Measurements from ENCODE around the gene KIF26B. TPM values are rescaled to one million over a fixed set of nuclear protein-coding genes. Genes with fewer than 3 reads are reported as not detected.

KIF26B gene
- total and polyA plus RNA-seq, 10 of the 15 experiments (the other 5 are each of a cell fraction or from before 2014, with no cell fraction given) = 0.35 to 11.6 (median 2.2) TPM

DNA sequence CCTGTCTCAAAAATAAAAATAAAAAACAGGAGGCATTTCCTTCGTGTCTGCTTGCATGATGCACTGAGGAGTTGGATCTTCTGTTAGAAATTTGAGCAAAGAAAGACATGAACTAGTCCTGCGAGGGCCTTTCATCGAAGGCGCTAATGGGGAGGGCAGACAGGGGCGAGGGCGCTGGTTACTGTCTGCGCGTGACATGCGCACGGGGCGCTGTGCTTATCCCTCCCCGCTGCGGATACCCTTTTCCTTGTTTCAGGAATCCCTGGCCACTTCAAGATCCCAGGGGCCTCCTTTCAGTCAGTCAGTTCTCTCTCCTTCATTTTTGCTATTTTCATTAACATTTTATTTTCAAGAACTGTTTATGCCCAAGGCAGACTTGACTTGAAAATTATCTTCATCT is 545.8 kb downstream of the KIF26B start:
- ChIA-PET SMC1A (ENCODE audit: uncharacterized antibody, unreplicated experiment) (no interaction called here), POLR2A (no interaction called here), CTCF (no interaction called here), RAD21 (ENCODE audit: unreplicated experiment) (interaction anchor here (1.1 kb wide), 1 partner anchor 55 kb away, joined by 3 read pairs; no protein-coding TSS in a partner anchor)
- BruUV-seq (replicated peaks) = no TSS peak
- H3K4me2 ChIP-seq (ENCODE audit: control insufficient read depth, insufficient read depth) = no peak overlapping the region
- no peak overlapping the region for H3K4me3 ChIP-seq
- no peak overlapping the region for H2AFZ ChIP-seq (ENCODE audit: control insufficient read depth, low read depth, low read length)
- H3K9me3 ChIP-seq (replicated peaks; ENCODE audit: control insufficient read depth, insufficient read depth, low read length) = no peaks in the 10 kb centered on the region
- no peak for DNase-seq (ENCODE audit: low read depth, low spot score)
- ATAC-seq = no peak
- H3K79me2 ChIP-seq (ENCODE audit: control insufficient read depth, insufficient read depth, low read length) = no peaks in the 10 kb centered on the region
- no peaks in the 10 kb centered on the region for H4K20me1 ChIP-seq (ENCODE audit: control insufficient read depth, insufficient read depth)
- WGBS (ENCODE audit: insufficient coverage, insufficient replicate concordance, low lambda C conversion rate, missing lambda C conversion rate) = 91% methylated on average over 13 of the region's 13 CpGs
- no peaks in the 10 kb centered on the region for H3K4me1 ChIP-seq (ENCODE audit: control insufficient read depth, insufficient read depth, low read length)
- intact Hi-C loops (cut with micrococcal nuclease; ENCODE audit: unreplicated experiment) (loop anchor here (10.0 kb wide), 1 partner anchor 304 kb away; no protein-coding TSS in a partner anchor), in situ Hi-C loops (cut with MboI) (no loop called here)
- H3K27ac ChIP-seq (ENCODE audit: control insufficient read depth, insufficient read depth) = no peak overlapping the region
- H3K27me3 ChIP-seq (replicated peaks in 1 of 2; ENCODE audit: control insufficient read depth in 2 of 2, insufficient read depth in 2 of 2, low read length in 1 of 2) = no peaks in the 10 kb centered on the region
- no peak overlapping the region for H3K9ac ChIP-seq (ENCODE audit: control insufficient read depth, insufficient read depth, low read length)
- peaks cover 0 to 2% of the 10 kb centered on the region in 2 experiments; a peak in 3 of 4 replicates for H3K36me3 ChIP-seq (ENCODE audit: control insufficient read depth in 2 of 2, insufficient read depth in 2 of 2, low read length in 1 of 2)
- no peak for FAIRE-seq
- TF ChIP-seq TCF7 (IDR thresholded peaks at IDR 0.05; ENCODE audit: borderline replicate concordance) = no peak
- no peak for TF ChIP-seq CHD4 (IDR thresholded peaks at IDR 0.05)
- TF ChIP-seq, protein P1, sequence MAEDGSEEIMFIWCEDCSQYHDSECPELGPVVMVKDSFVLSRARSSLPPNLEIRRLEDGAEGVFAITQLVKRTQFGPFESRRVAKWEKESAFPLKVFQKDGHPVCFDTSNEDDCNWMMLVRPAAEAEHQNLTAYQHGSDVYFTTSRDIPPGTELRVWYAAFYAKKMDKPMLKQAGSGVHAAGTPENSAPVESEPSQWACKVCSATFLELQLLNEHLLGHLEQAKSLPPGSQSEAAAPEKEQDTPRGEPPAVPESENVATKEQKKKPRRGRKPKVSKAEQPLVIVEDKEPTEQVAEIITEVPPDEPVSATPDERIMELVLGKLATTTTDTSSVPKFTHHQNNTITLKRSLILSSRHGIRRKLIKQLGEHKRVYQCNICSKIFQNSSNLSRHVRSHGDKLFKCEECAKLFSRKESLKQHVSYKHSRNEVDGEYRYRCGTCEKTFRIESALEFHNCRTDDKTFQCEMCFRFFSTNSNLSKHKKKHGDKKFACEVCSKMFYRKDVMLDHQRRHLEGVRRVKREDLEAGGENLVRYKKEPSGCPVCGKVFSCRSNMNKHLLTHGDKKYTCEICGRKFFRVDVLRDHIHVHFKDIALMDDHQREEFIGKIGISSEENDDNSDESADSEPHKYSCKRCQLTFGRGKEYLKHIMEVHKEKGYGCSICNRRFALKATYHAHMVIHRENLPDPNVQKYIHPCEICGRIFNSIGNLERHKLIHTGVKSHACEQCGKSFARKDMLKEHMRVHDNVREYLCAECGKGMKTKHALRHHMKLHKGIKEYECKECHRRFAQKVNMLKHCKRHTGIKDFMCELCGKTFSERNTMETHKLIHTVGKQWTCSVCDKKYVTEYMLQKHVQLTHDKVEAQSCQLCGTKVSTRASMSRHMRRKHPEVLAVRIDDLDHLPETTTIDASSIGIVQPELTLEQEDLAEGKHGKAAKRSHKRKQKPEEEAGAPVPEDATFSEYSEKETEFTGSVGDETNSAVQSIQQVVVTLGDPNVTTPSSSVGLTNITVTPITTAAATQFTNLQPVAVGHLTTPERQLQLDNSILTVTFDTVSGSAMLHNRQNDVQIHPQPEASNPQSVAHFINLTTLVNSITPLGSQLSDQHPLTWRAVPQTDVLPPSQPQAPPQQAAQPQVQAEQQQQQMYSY (CRISPR knock-in tag; IDR thresholded peaks at IDR 0.05) = no peak
- no peak for TF ChIP-seq MXI1 (IDR thresholded peaks at IDR 0.05; ENCODE audit: low read depth, low read length)
- TF ChIP-seq, protein P2, sequence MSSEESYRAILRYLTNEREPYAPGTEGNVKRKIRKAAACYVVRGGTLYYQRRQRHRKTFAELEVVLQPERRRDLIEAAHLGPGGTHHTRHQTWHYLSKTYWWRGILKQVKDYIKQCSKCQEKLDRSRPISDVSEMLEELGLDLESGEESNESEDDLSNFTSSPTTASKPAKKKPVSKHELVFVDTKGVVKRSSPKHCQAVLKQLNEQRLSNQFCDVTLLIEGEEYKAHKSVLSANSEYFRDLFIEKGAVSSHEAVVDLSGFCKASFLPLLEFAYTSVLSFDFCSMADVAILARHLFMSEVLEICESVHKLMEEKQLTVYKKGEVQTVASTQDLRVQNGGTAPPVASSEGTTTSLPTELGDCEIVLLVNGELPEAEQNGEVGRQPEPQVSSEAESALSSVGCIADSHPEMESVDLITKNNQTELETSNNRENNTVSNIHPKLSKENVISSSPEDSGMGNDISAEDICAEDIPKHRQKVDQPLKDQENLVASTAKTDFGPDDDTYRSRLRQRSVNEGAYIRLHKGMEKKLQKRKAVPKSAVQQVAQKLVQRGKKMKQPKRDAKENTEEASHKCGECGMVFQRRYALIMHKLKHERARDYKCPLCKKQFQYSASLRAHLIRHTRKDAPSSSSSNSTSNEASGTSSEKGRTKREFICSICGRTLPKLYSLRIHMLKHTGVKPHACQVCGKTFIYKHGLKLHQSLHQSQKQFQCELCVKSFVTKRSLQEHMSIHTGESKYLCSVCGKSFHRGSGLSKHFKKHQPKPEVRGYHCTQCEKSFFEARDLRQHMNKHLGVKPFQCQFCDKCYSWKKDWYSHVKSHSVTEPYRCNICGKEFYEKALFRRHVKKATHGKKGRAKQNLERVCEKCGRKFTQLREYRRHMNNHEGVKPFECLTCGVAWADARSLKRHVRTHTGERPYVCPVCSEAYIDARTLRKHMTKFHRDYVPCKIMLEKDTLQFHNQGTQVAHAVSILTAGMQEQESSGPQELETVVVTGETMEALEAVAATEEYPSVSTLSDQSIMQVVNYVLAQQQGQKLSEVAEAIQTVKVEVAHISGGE (CRISPR knock-in tag; IDR thresholded peaks at IDR 0.05) = no peak
- no peak for TF ChIP-seq KLF5 (IDR thresholded peaks at IDR 0.05; ENCODE audit: partially characterized antibody)
- TF ChIP-seq NFXL1 (IDR thresholded peaks at IDR 0.05; ENCODE audit: borderline replicate concordance) = no peak
- no peak for TF ChIP-seq IKZF2 (IDR thresholded peaks at IDR 0.05)
- no peak for TF ChIP-seq MEF2B (IDR thresholded peaks at IDR 0.05; ENCODE audit: partially characterized antibody, poor library complexity, severe bottlenecking)
- TF ChIP-seq CREB1 (IDR thresholded peaks at IDR 0.05; ENCODE audit: low read depth) = no peak
- TF ChIP-seq ESRRA (IDR thresholded peaks at IDR 0.05; ENCODE audit: low read length) = no peak
- TF ChIP-seq, protein P3, sequence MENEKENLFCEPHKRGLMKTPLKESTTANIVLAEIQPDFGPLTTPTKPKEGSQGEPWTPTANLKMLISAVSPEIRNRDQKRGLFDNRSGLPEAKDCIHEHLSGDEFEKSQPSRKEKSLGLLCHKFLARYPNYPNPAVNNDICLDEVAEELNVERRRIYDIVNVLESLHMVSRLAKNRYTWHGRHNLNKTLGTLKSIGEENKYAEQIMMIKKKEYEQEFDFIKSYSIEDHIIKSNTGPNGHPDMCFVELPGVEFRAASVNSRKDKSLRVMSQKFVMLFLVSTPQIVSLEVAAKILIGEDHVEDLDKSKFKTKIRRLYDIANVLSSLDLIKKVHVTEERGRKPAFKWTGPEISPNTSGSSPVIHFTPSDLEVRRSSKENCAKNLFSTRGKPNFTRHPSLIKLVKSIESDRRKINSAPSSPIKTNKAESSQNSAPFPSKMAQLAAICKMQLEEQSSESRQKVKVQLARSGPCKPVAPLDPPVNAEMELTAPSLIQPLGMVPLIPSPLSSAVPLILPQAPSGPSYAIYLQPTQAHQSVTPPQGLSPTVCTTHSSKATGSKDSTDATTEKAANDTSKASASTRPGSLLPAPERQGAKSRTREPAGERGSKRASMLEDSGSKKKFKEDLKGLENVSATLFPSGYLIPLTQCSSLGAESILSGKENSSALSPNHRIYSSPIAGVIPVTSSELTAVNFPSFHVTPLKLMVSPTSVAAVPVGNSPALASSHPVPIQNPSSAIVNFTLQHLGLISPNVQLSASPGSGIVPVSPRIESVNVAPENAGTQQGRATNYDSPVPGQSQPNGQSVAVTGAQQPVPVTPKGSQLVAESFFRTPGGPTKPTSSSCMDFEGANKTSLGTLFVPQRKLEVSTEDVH (IDR thresholded peaks at IDR 0.05; ENCODE audit: low read depth, partially characterized antibody) = no peak
- TF ChIP-seq SIN3A (IDR thresholded peaks at IDR 0.05; ENCODE audit: low read depth, low read length) = no peak
- TF ChIP-seq NFYB (IDR thresholded peaks at IDR 0.05; ENCODE audit: insufficient read depth, low read depth, low read length) = no peak
